HepG2 (cell line): ENCODE data around the gene AGGF1. TPM values are rescaled to one million over a fixed set of nuclear protein-coding genes. Genes with fewer than 3 reads are reported as not detected.

Source experiments
- ATAC-seq: fragments of 200-7000 bp; cut with Tn5 transposase; 3 replicates; pipeline ENCODE4 v1.9.1; 2020; ENCODE audit warnings: mild to moderate bottlenecking, moderate library complexity
- BruUV-seq: library from RNA; stranded (reverse); fragments of 400-500 nt; replicated peaks from 2 replicates; lab custom pipeline; 2021; lab: Mats Ljungman, UMichigan
- CTCF ChIA-PET: fragments of 300-600 bp; formaldehyde crosslinking; extraction: SDS; loops from one replicate; lab custom pipeline; 2021; ENCODE audit warnings: low total read pairs, inconsistent platforms, low intra/inter-chr PET ratio; lab: Yijun Ruan, JAX
- POLR2A ChIA-PET: fragments of 350-600 bp; sonication (Branson Sonifier 250); formaldehyde crosslinking; loops from one replicate; lab custom pipeline; 2020; ENCODE audit warnings: antibody characterized with exemption, inconsistent platforms; lab: Yijun Ruan, JAX
- DNase-seq: peaks from one replicate; pipeline ENCODE4 v3.0.0-alpha.2; 2015; ENCODE audit warnings: low spot score
- FAIRE-seq: peaks from 3 replicates; lab custom pipeline; 2011; peaks lifted over from hg19 to GRCh38; lab: Jason Lieb, UNC
- H2AFZ ChIP-seq: one replicate; pipeline ENCODE4 v1.6.1; 2011; ENCODE audit warnings: low read length, inconsistent platforms
- H3K27ac ChIP-seq: fragments of 300-600 bp; 3 replicates; pipeline ENCODE4 v1.8.0; 2011; ENCODE audit warnings: mixed run types, mild to moderate bottlenecking, mixed read lengths, low read length, inconsistent platforms; ENCODE audit not compliant: insufficient read depth; ENCODE audit errors: extremely low read length
- H3K27me3 ChIP-seq, 2 experiments: fragments of 200-600 bp in 1 of 2; 2 replicates in 1 of 2; 3 replicates in 1 of 2; pipeline versions ENCODE4 v1.6.0 to v1.8.0; 2011; ENCODE audit warnings: low read length in 2 of 2, mild to moderate bottlenecking in 2 of 2, moderate library complexity in 2 of 2, inconsistent platforms in 1 of 2; ENCODE audit not compliant: insufficient read depth in 2 of 2, control insufficient read depth in 1 of 2
- H3K36me3 ChIP-seq, 2 experiments: fragments of 200-600 bp in 1 of 2; replicated peaks in 1 of 2; 2 replicates in 1 of 2; 3 replicates in 1 of 2; pipeline versions ENCODE4 v1.5.1 to v1.8.0; 2011; ENCODE audit warnings: low read length in 2 of 2, inconsistent platforms in 1 of 2; ENCODE audit not compliant: insufficient read depth in 2 of 2, control insufficient read depth in 1 of 2
- H3K4me1 ChIP-seq: 2 replicates; pipeline ENCODE4 v1.5.1; 2012; ENCODE audit warnings: low read length, inconsistent platforms; ENCODE audit not compliant: insufficient read depth
- H3K4me2 ChIP-seq: 2 replicates; pipeline ENCODE4 v1.6.0; 2011; ENCODE audit warnings: low read depth, low read length, inconsistent platforms
- H3K4me3 ChIP-seq, 3 experiments: fragments of 200-600 bp in 1 of 3; sonication (generic), shearing (Covaris generic) in 1 of 3; replicated peaks in 1 of 3; 2 replicates each; pipeline ENCODE4 v1.5.1; 2011 to 2016; ENCODE audit warnings: low read length in 3 of 3, inconsistent platforms in 2 of 3, low read depth in 2 of 3, mild to moderate bottlenecking in 2 of 3, control low read depth in 1 of 3, mixed read lengths in 1 of 3; ENCODE audit not compliant: insufficient read depth in 1 of 3
- H3K79me2 ChIP-seq: one replicate; pipeline ENCODE4 v1.6.1; 2011; ENCODE audit warnings: low read length, inconsistent platforms; ENCODE audit not compliant: insufficient read depth
- H3K9ac ChIP-seq: 2 replicates; pipeline ENCODE4 v1.6.0; 2011; ENCODE audit warnings: mild to moderate bottlenecking, low read depth, low read length, inconsistent platforms; ENCODE audit not compliant: insufficient read depth
- H3K9me3 ChIP-seq: 2 replicates; pipeline ENCODE4 v1.5.1; 2012; ENCODE audit warnings: mild to moderate bottlenecking, low read length
- H4K20me1 ChIP-seq: 2 replicates; pipeline ENCODE4 v1.6.0; 2011; ENCODE audit warnings: inconsistent platforms, mild to moderate bottlenecking, low read length, moderate library complexity; ENCODE audit not compliant: insufficient read depth
- AGO1 ChIP-seq: fragments of 200-400 bp; formaldehyde crosslinking; IDR thresholded peaks from 2 replicates; pipeline ENCODE4 v1.6.1; 2017; ENCODE audit warnings: mild to moderate bottlenecking, low read depth, low read length, moderate library complexity; ENCODE audit not compliant: poor library complexity, severe bottlenecking
- HDAC6 ChIP-seq: fragments of 200-600 bp; sonication (generic); IDR thresholded peaks from 2 replicates; pipeline ENCODE4 v1.7.0; 2017; ENCODE audit warnings: mild to moderate bottlenecking, antibody characterized with exemption, low read length, low read depth
- PLRG1 ChIP-seq: fragments of 450-650 bp; conservative IDR thresholded peaks from 2 replicates; pipeline ENCODE4 v1.6.1; 2016
- SAFB2 ChIP-seq: sonication (generic); formaldehyde crosslinking; IDR thresholded peaks from 2 replicates; pipeline ENCODE4 v1.5.1; 2020; ENCODE audit warnings: missing genetic modification reagents, low read depth, mild to moderate bottlenecking, borderline replicate concordance
- TEAD2 ChIP-seq: sonication (generic); formaldehyde crosslinking; IDR thresholded peaks from 2 replicates; pipeline ENCODE4 v1.9.0; 2021; ENCODE audit warnings: missing genetic modification reagents
- TFDP1 ChIP-seq: IDR thresholded peaks from 2 replicates; pipeline ENCODE4 v1.6.1; 2016; ENCODE audit warnings: missing compliant biosample characterization, missing genetic modification reagents, borderline replicate concordance
- USF2 ChIP-seq, 2 experiments: sonication (generic) in 1 of 2; formaldehyde crosslinking in 1 of 2; IDR thresholded peaks; 2 replicates each; pipeline versions ENCODE4 v1.5.1 to v1.6.1; 2011 to 2020; ENCODE audit warnings: borderline replicate concordance in 1 of 2, low read depth in 1 of 2, low read length in 1 of 2, mild to moderate bottlenecking in 1 of 2, missing genetic modification reagents in 1 of 2, moderate library complexity in 1 of 2
- ZFP41 ChIP-seq: sonication (generic); formaldehyde crosslinking; IDR thresholded peaks from 2 replicates; pipeline ENCODE4 v1.4.0; 2020; ENCODE audit warnings: mild to moderate bottlenecking, missing genetic modification reagents, borderline replicate concordance
- ZNF230 ChIP-seq: sonication (generic); formaldehyde crosslinking; IDR thresholded peaks from 2 replicates; pipeline ENCODE4 v1.4.0; 2020; ENCODE audit warnings: mild to moderate bottlenecking, missing genetic modification reagents
- ZNF883 ChIP-seq: sonication (generic); formaldehyde crosslinking; IDR thresholded peaks from 2 replicates; pipeline ENCODE4 v1.5.1; 2020; ENCODE audit warnings: mild to moderate bottlenecking, missing genetic modification reagents; ENCODE audit errors: not compliant biosample characterization
- WGBS: methylation state at CpG from one replicate; pipeline ENCODE4 v1.1.6; 2017; ENCODE audit warnings: low lambda C conversion rate; 5-methylcytosine and 5-hydroxymethylcytosine counted together
- in situ Hi-C: cut with HindIII; loops from 2 replicates; pipeline ENCODE4 v1.10.0; 2017; ENCODE audit warnings: low pct_unique_long_range_greater_than_20kb; ENCODE audit not compliant: extremely low pct_ligation_motif_present
- intact Hi-C: fragments of 100-400 bp; cut with micrococcal nuclease; formaldehyde crosslinking; loops from one replicate; pipeline ENCODE4 v1.10.0; 2022; ENCODE audit not compliant: unreplicated experiment
- polyA plus RNA-seq, 8 experiments: library from polyadenylated mRNA; depleted of rRNA in 3 of 8; stranded (reverse) in 7 of 8; unstranded in 1 of 8; fragments of >200 nt; fragmentation: Illumina TruSeq in 4 of 8; extraction: Trizol in 4 of 8; gene quantifications; 2 replicates each; pipeline versions ENCODE4 v1.2.1 to v1.2.3, GENCODE V29; 2011 to 2016; ENCODE audit warnings: low read depth in 4 of 8, missing spikeins in 1 of 8, mixed read lengths in 1 of 8; ENCODE audit not compliant: insufficient read depth in 1 of 8
- total RNA-seq, 5 experiments: library from RNA; depleted of rRNA; stranded (reverse); fragments of >200 nt; fragmentation: Illumina TruSeq; extraction: Trizol; gene quantifications; 2 replicates each; pipeline ENCODE4 v1.2.3, GENCODE V29; 2016; ENCODE audit warnings: low read depth in 1 of 5

AGGF1 gene
- total and polyA plus RNA-seq, 2 of the 13 experiments (the other 11 are each of a cell fraction or from before 2014, with no cell fraction given), result 12.9 to 15.5 TPM

GRCh38 chr5:77006124-77006523 lies 24.1 kb upstream of the AGGF1 start:
- no peak for FAIRE-seq
- in situ Hi-C loops (no loop called here), intact Hi-C loops (no loop called here)
- Histone ChIP-seq H2AFZ (no peak overlapping the region), H3K36me3 (no peaks in the 10 kb centered on the region), H3K9ac (no peak overlapping the region), H3K4me3 (no peak overlapping the region), H3K79me2 (no peaks in the 10 kb centered on the region), H3K27ac (no peak overlapping the region), H3K4me2 (no peak overlapping the region), H3K4me1 (no peaks in the 10 kb centered on the region), H3K9me3 (no peaks in the 10 kb centered on the region), H3K27me3 (peaks cover 0 to 4% of the 10 kb centered on the region in 2 experiments; a peak in 1 of 5 replicates), H4K20me1 (no peaks in the 10 kb centered on the region)
- POLR2A ChIA-PET, result no interaction called here
- CTCF ChIA-PET, result no interaction called here
- WGBS, result 0% methylated on average over 2 of the region's 2 CpGs
- TF ChIP-seq HDAC6, result no peak
- no peak for TF ChIP-seq USF2 (IDR thresholded peaks at IDR 0.05; ENCODE audit: low read depth, low read length)
- no peak for TF ChIP-seq USF2 (CRISPR knock-in tag; IDR thresholded peaks at IDR 0.05; ENCODE audit: borderline replicate concordance)
- no peak for TF ChIP-seq ZNF230 (CRISPR knock-in tag)
- no peak for TF ChIP-seq TEAD2 (CRISPR knock-in tag)
- no peak for TF ChIP-seq AGO1
- no peak for TF ChIP-seq ZFP41 (CRISPR knock-in tag)
- TF ChIP-seq ZNF883 (CRISPR knock-in tag), result no peak
- TF ChIP-seq TFDP1, result no peak
- no peak for TF ChIP-seq SAFB2 (CRISPR knock-in tag)
- TF ChIP-seq PLRG1, result no peak
- no TSS peak for BruUV-seq
- no peak for DNase-seq
- ATAC-seq, result no peak
